22Rv1 (cell line): ENCODE data around the gene FAM13C.

Experiments
- H3K27ac ChIP-seq: fragments of 450-650 bp; 2 replicates; pipeline ENCODE4 v1.5.1; 2017
- ZFX ChIP-seq: fragments of 450-650 bp; IDR thresholded peaks from 2 replicates; pipeline ENCODE4 v1.6.1; 2017; ENCODE audit warnings: antibody characterized with exemption, borderline replicate concordance
- TF ChIP-seq, protein P1 (sequence below): fragments of 450-650 bp; IDR thresholded peaks from 2 replicates; pipeline ENCODE4 v1.5.1; 2017; ENCODE audit warnings: mild to moderate bottlenecking

The FAM13C gene

DNA sequence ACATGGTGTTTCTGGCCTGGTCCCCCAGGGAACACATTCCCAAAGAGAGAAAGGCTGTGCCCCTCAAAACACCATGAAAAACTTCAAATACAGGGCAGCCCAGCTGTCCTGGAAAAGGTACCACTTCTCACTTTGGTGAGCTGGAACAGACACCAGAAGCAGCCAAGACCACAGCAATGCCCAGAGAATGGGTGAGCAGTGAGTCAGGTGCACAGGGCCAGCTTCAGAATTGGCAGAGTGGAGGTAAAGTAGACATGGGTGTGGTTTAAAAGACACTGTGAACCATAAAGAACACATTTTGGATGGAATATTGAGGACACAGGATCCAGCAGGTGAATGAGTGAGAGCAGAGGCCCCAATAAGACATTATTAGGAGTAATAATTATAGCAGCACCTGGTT lies 51.3 kb downstream of the FAM13C start:
- H3K27ac ChIP-seq, result no peak overlapping the region
- TF ChIP-seq, protein P1, sequence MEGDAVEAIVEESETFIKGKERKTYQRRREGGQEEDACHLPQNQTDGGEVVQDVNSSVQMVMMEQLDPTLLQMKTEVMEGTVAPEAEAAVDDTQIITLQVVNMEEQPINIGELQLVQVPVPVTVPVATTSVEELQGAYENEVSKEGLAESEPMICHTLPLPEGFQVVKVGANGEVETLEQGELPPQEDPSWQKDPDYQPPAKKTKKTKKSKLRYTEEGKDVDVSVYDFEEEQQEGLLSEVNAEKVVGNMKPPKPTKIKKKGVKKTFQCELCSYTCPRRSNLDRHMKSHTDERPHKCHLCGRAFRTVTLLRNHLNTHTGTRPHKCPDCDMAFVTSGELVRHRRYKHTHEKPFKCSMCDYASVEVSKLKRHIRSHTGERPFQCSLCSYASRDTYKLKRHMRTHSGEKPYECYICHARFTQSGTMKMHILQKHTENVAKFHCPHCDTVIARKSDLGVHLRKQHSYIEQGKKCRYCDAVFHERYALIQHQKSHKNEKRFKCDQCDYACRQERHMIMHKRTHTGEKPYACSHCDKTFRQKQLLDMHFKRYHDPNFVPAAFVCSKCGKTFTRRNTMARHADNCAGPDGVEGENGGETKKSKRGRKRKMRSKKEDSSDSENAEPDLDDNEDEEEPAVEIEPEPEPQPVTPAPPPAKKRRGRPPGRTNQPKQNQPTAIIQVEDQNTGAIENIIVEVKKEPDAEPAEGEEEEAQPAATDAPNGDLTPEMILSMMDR, result no peak
- no peak for TF ChIP-seq ZFX

DNA sequence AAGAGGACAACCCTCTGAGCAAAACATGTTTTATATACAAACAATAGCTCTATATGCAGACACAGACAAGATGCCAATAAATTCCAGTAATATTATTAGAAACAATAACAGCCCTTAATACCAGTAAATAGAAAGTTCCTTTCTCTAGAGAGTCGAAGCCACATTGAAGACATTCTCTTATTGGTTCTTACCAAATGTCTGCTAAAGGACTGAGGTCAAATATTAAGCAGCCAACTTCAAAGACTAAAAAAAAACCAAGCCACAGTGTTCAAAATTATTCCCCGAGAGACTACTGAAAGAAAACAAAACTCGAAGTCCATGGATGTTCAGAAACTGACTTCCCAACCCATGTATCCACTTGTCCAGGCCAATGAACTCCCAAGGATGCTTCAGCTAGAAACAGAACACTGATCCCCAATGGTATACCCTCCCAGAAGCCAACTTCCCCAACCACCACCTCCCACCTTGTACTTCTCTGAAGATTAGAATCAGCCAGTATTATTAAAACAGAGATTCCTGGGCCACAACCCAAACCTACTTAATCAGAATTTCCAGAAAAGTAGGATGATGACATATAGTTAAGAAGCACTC lies 51.9 kb downstream of the FAM13C start:
- no peak for TF ChIP-seq ZFX
- TF ChIP-seq, protein P1, result no peak
- no peak overlapping the region for H3K27ac ChIP-seq

DNA sequence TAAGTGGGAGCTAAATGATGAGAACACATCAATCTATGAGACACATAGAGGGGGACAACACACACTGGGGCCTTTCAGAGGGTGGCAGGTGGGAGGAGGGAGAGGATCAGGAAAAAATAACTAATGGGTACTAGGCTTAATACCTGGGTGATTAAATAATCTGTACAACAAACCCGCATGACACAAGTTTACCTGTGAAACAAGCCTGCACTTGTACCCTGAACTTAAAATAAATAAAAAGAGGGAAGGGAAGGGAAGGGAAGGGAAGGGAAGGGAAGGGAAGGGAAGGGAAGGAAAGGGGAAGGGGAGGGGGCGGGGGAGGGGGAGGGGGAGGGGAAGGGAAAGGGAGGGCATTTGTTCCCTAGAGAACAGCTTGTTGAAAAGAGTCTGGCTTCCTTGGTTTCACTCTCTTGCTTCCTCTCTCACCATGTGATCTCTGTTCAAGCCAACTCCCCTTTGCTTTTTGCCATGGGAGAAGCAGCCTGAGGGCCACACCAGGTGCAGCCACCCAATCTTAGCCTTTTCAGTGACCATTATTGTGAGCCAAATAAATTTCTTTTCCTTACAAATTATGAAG lies 57.7 kb downstream of the FAM13C start:
- H3K27ac ChIP-seq, result no peak overlapping the region
- no peak for TF ChIP-seq ZFX
- TF ChIP-seq, protein P1, result no peak

DNA sequence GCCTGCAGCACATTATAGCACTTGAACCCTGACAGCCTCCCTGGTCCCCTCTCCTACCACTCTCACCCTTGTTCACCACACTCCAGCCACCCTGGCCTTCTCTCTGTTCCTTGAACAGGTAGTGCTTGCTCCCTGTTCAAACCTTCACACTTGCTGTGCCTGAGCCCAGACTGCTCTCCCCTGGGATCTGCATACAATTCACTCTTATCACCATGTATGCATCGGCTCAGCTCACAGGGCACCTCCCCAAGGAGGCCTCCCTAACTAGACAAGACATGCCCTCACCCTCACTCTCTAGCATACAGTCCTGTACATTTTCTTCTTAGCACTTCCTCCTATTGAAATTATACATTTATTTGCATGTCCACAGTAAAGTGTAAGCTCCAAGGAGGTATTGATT lies 59.3 kb downstream of the FAM13C start:
- H3K27ac ChIP-seq, result no peak overlapping the region
- TF ChIP-seq ZFX, result no peak
- TF ChIP-seq, protein P1, result no peak

DNA sequence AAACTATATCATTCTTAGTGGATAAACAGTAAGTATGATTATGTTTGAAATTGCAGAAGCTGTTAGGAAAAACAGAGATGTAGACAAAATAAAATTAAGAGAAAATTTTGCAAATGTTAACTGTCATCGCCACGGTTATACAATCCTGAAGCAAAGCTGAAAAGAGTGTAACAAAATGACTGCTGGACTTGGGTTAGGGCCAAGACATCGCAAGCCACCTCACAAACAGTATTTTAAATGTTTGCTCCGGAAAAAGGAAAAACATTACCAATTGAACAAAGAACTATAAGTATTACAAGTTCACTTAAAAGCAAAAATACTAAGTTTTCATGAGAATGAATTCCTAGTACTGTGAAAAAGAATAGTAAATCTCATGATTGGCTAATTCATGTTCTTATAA lies 60.0 kb downstream of the FAM13C start:
- TF ChIP-seq, protein P1, result no peak
- no peak for TF ChIP-seq ZFX
- no peak overlapping the region for H3K27ac ChIP-seq

DNA sequence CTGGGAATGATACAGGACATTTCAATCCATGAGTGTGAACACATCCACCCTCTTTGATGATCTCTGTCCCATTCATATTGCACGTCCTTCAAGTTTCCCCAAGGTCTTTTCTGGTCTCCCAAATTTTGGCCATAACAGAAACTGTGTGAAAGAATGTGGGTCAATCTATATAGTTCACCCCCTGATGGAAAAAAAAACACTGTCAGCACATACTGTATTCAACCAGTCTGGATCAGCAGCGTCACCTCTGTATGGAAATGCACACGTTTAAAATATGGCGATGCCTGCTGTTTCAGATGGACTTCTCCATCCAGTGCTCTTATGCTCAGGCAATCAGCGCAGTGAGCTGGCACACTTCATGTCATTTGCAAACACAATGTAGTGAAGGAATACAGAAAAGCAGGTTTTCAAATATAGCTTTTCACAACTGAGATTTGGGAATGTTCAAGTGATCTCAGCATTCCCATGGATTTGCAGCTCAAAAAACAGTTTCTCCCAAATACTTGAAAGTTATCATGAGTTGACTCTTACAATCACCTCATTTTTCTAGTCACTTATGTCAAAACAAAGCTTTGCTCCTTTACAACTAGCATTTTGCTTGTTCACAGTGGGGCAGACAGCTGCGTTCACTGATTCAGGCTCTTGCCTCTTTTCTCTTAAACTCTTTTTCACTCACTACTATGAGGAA lies 61.1 kb downstream of the FAM13C start:
- no peak for TF ChIP-seq ZFX
- TF ChIP-seq, protein P1, result no peak
- H3K27ac ChIP-seq, result no peak overlapping the region

DNA sequence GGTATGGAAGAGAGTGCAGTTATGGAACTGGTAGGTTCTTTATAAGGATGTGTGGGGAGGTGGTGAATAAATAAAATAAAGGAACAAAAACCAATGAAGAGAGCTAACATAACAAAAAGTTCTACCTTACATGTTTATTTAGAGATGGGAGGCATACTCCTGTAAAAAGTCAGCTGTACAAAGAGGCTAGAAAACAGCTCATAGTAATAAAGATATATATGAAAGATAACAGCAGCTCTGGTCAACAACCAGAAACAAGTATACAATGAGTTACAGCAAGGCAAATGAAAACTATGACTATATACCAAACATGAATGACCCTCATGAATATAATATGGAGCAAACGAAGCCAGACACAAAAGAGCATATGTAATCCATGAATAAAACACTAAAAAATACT lies 62.0 kb downstream of the FAM13C start:
- TF ChIP-seq, protein P1, result no peak
- no peak for TF ChIP-seq ZFX
- H3K27ac ChIP-seq, result no peak overlapping the region
